GM19238 (cell line): ENCODE data around the gene RASAL2.

Source experiments
- DNase-seq: peaks from one replicate; pipeline ENCODE4 v3.0.0; 2011; ENCODE audit warnings: low spot score; ENCODE audit not compliant: insufficient read length

Gene RASAL2

DNA sequence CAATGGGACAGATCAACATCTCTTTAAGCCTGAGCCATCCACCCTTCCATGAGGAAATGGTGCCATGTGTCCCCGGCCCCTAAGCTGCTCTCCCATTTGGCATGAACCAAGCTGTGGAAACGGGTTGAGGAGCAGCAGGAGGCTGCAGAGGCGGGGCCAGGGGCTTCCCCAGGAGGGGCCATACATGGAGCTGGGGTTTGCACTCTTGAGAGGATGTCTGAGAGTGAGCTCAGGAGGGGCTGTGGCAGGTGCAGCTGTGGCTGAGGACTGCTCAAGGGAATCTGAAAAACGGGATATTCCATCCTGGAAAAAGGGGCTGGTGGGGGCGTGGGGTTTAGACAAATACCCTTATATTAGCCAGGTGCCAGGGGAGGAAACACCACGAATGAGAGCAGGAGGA lies 409.9 kb downstream of the RASAL2 start:
- no peak for DNase-seq

DNA sequence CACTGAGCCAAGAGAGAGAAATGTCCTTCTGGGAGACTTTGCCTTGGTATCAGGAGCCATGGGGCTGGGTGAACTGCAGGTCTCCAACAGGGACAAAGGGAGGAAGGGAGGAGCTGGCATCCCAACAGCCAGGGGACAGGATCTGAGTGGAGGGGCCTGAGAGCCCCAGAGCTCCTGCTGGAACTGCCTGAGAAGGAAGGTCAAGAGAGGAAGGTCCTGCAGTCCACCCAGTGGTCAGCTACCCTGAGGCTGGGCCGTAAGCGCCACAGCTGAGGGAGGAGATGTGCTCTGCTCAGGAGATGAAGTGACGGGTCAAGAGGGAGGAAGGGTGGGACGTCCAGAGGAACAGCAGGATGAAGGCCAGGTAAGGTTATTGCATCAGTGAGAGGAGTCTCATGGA lies 410.4 kb downstream of the RASAL2 start:
- DNase-seq: no peak

DNA sequence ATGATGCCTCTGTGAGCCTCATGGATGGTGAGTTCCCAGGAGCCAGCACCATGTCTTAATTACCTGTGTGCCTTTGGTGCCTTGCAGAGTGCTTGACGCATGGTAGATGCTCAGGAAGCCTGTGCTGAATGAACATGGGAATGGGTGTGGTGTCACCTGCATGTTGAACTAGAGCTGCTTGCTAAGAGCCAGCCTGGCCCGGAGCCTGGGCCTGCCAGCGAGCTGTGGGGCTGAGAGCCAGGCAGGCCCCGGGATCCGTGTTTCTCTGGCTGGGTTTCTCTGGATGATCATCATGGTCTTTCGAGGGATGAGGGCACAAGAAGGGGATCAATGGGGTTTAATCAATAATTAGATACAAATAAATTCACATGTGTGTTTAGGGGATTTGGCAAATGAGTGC lies 412.3 kb downstream of the RASAL2 start:
- DNase-seq: no peak

- no peak for DNase-seq
These were observed 412.8 kb downstream of the RASAL2 start for GRCh38 chr1:178506669-178507068.

GRCh38 chr1:178509414-178510007 lies 415.6 kb downstream of the RASAL2 start:
- DNase-seq: no peak

- no peak for DNase-seq
These were observed 416.3 kb downstream of the RASAL2 start for GRCh38 chr1:178510155-178510554.

- no peak for DNase-seq
These were observed 418.8 kb downstream of the RASAL2 start, which contains the start of gene TEX35 for GRCh38 chr1:178512566-178513277. TEX35 (plus strand) TSS chr1:178513109; CDS start chr1:178513189, 80 bp downstream.

DNA sequence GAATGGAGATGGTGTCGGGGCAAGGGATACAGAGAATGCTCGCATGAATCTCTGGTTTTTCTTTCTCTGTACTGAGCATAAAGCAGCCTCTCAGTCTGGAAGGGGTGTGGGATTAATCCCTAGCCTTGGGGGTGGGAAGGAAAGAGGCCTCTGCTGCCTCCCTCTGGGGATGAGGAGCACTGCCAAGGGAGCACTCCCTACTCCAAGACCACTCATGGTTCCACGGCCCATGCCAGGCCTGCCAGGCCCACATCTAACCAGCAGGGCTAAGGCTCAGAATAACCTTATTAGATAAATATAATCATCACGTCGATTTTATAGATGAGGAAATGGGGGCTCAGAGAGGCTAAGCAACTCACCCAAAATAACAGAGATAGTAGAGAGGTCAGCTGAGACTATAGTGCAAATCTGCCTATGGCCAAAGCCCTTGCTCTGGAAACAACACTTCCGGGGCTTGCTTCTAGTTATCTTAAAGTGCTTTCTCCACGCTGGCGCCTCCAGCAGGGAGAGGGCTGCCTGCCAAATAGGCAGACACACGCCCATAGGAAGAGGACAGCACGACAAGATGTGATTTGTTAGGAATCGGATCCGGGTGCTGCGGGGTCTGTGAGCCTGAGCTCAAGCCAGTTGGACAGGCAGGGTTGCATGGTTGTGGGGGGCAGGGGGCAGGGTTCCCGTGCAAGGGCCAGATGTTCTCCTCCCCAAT lies 419.5 kb downstream of the RASAL2 start:
- no peak for DNase-seq

- no peak for DNase-seq
These were observed 422.2 kb downstream of the RASAL2 start for GRCh38 chr1:178516110-178516509.

- no peak for DNase-seq
These were observed 425.0 kb downstream of the RASAL2 start for GRCh38 chr1:178518894-178519293.

- no peak for DNase-seq
These were observed 426.9 kb downstream of the RASAL2 start for GRCh38 chr1:178520803-178521202.

GRCh38 chr1:178521241-178521640 lies 427.3 kb downstream of the RASAL2 start:
- no peak for DNase-seq

GRCh38 chr1:178527117-178527516 lies 433.2 kb downstream of the RASAL2 start:
- no peak for DNase-seq

DNA sequence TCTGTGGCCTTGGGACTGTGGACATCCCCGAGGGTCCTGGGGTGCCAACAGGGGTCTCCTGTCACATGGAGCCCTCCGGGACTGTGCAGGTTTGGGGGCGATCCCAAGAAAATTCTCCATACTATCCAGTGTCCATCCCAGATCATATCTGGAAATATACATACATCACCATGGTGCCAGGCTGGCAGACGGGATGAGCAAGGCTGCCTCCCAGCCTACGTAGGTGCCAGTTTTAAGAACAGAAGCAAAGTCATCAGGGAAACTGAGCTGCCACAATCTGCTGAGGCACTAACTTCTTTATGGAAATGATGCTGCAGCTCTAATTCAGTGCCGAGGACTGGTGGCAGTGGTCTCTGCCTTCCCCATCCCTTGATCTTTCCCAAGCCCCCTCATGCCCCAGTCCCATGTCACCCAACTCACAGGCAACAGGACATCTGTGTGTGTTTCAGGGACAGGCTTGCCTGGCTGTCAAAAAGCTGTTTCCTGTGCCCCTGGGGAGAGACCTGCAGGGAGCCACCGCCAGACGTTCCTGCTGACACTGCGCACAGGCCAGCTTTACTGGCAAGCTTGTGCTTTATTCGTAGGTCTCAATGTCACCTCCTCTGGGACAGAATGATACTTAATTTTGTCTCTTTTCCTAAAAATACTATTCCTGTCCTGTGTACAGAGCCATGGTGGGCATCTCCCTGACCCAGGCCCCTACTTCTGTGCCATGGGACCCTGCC lies 434.5 kb downstream of the RASAL2 start:
- no peak for DNase-seq

DNA sequence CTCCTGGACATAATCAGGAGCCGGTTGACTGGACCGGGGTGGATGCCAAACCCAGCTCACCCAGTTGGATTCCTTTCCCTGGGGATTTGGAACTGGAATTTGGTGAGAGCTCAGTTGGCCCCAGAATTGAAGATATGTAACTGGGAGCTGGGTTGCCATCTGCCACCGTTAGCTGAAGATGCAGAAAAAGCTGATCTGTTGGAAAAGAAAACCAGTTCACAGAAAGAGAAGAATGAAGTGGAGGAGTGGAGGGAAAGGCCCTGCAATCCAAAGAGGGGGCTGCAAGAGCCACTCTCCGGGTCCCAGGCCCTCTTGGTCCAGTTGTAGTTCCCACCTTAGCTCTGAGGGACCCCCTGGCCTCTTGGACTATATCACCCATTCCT lies 435.0 kb downstream of the RASAL2 start:
- no peak for DNase-seq

DNA sequence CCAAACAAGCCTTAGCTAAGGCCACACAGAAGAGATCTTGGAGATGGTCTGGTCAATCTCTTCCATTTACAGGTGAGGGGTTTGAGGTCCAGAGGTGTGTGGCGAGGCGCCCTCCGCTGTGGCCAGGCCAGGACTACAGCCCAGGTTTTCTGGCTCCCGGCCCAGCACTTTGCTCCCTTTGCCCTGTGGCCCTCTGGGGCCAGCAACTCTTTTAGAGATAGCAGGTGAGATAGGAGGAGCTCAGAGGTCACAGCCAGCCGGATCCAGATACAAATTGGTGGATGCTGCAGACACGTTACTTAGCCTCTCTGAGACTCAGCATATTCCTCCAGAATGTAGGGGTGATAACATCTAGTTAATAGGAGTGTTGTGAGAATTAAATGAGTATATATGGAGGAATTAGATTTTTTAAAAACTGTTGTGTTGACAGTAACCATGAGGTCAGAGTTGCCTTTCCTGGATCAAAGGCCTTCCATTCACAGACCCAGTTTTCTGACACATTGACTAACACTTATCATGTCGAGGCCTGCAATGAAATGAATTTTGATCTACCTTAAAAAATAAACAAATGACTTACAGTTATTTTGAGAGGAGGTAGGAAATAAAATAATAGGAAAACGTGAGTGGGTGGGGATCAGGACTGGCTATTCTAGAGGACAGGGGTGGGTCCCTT lies 435.6 kb downstream of the RASAL2 start:
- DNase-seq: no peak

DNA sequence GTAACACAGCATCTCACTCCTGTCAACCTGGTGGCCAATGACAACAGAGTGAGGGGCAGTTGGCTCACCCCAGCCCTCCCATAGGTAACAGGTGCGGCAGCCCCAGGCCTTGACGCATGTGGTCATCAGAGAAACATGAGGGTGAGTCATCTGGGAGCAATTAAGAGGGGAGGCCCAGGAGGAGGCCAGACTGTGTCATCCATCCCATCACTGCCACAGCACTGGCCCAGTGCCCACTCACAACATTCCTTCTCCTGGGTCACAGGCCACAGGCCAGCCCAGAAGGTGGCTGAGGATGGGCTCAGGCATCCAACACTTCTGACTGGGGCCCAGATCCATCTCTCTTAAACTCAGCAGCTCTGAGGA lies 436.1 kb downstream of the RASAL2 start:
- no peak for DNase-seq

GRCh38 chr1:178530502-178530901 lies 436.6 kb downstream of the RASAL2 start:
- no peak for DNase-seq

GRCh38 chr1:178531887-178532286 lies 438.0 kb downstream of the RASAL2 start:
- DNase-seq: no peak

GRCh38 chr1:178532392-178532791 lies 438.5 kb downstream of the RASAL2 start:
- peak; percentile 72 for DNase-seq
